ENCODE measurements around the gene DLEC1.
A peak's percentile ranks its signal among the peaks of the same experiment; 100 is the strongest.

Gene DLEC1

GRCh38 chr3:38039101-38039898, at the start of gene DLEC1:
TSS of gene DLEC1 (plus strand) at chr3:38039208. CDS start at chr3:38039226, 18 bp downstream.
- peak within 1 kb of the TSS; percentile 62 for H3K4me3 ChIP-seq (ENCODE audit: insufficient read length, low read depth)
- peaks cover 9% of the 10 kb centered on the region for H3K4me1 ChIP-seq (ENCODE audit: insufficient read depth, insufficient read length)
- H3K36me3 ChIP-seq (ENCODE audit: insufficient read depth, insufficient read length, low read length), result no peaks in the 10 kb centered on the region
- no peaks in the 10 kb centered on the region for H3K9me3 ChIP-seq (ENCODE audit: insufficient read depth, low read length)
- peaks cover 29% of the 10 kb centered on the region for H3K27me3 ChIP-seq (ENCODE audit: insufficient read depth, insufficient read length)
- TF ChIP-seq YY1 (IDR thresholded peaks at IDR 0.05; ENCODE audit: insufficient read depth, insufficient read length) (no peak), SUZ12 (IDR thresholded peaks at IDR 0.05; ENCODE audit: extremely low read depth, insufficient read depth, insufficient read length) (no peak), ZNF274 (IDR thresholded peaks at IDR 0.05; ENCODE audit: low read depth, low read length) (no peak)
- peak; percentile 69 for DNase-seq (ENCODE audit: low read depth, low spot score)
- peak within 1 kb of the TSS; percentile 32 for H3K9ac ChIP-seq (ENCODE audit: insufficient read length, low read depth)

- H3K27me3 ChIP-seq (ENCODE audit: insufficient read depth, insufficient read length), result no peaks in the 10 kb centered on the region
Observed at GRCh38 chr3:37989821-37990480, 49.1 kb upstream of the DLEC1 start.

GRCh38 chr3:37990527-37990926, 48.5 kb upstream of the DLEC1 start, which contains the start of gene VILL:
TSS of gene VILL (plus strand) at chr3:37990786. CDS start at chr3:37993673, 2,887 bp downstream.
- Histone ChIP-seq H3K9ac (ENCODE audit: insufficient read length, low read depth) (no peak within 1 kb of the TSS), H3K36me3 (ENCODE audit: insufficient read depth, insufficient read length, low read length) (no peaks in the 10 kb centered on the region), H3K4me1 (ENCODE audit: insufficient read depth, insufficient read length) (no peaks in the 10 kb centered on the region), H3K9me3 (ENCODE audit: insufficient read depth, low read length) (no peaks in the 10 kb centered on the region), H3K27me3 (ENCODE audit: insufficient read depth, insufficient read length) (no peaks in the 10 kb centered on the region), H3K4me3 (ENCODE audit: insufficient read length, low read depth) (no peak within 1 kb of the TSS)
- DNase-seq (ENCODE audit: low read depth, low spot score), result no peak
- TF ChIP-seq SUZ12 (IDR thresholded peaks at IDR 0.05; ENCODE audit: extremely low read depth, insufficient read depth, insufficient read length) (no peak), YY1 (IDR thresholded peaks at IDR 0.05; ENCODE audit: insufficient read depth, insufficient read length) (no peak), ZNF274 (IDR thresholded peaks at IDR 0.05; ENCODE audit: low read depth, low read length) (no peak)

More at GRCh38 chr3:37989821-37990480, 49.1 kb upstream of the DLEC1 start:
- Histone ChIP-seq H3K36me3 (ENCODE audit: insufficient read depth, insufficient read length, low read length) (no peaks in the 10 kb centered on the region), H3K9me3 (ENCODE audit: insufficient read depth, low read length) (no peaks in the 10 kb centered on the region), H3K4me3 (ENCODE audit: insufficient read length, low read depth) (no peak overlapping the region), H3K4me1 (ENCODE audit: insufficient read depth, insufficient read length) (no peaks in the 10 kb centered on the region), H3K9ac (ENCODE audit: insufficient read length, low read depth) (no peak overlapping the region)
- DNase-seq (ENCODE audit: low read depth, low spot score), result no peak
- TF ChIP-seq SUZ12 (IDR thresholded peaks at IDR 0.05; ENCODE audit: extremely low read depth, insufficient read depth, insufficient read length), result no peak

- TF ChIP-seq ZNF274 (IDR thresholded peaks at IDR 0.05; ENCODE audit: low read depth, low read length) (no peak), YY1 (IDR thresholded peaks at IDR 0.05; ENCODE audit: insufficient read depth, insufficient read length) (no peak), SUZ12 (IDR thresholded peaks at IDR 0.05; ENCODE audit: extremely low read depth, insufficient read depth, insufficient read length) (no peak)
- Histone ChIP-seq H3K4me3 (ENCODE audit: insufficient read length, low read depth) (no peak overlapping the region), H3K27me3 (ENCODE audit: insufficient read depth, insufficient read length) (no peaks in the 10 kb centered on the region), H3K36me3 (ENCODE audit: insufficient read depth, insufficient read length, low read length) (no peaks in the 10 kb centered on the region), H3K9me3 (ENCODE audit: insufficient read depth, low read length) (no peaks in the 10 kb centered on the region), H3K9ac (ENCODE audit: insufficient read length, low read depth) (no peak overlapping the region), H3K4me1 (ENCODE audit: insufficient read depth, insufficient read length) (no peaks in the 10 kb centered on the region)
- no peak for DNase-seq (ENCODE audit: low read depth, low spot score)
Observed at GRCh38 chr3:37991109-37991508, 47.9 kb upstream of the DLEC1 start.

- no peak overlapping the region for H3K4me3 ChIP-seq (ENCODE audit: insufficient read length, low read depth)
- no peak overlapping the region for H3K9ac ChIP-seq (ENCODE audit: insufficient read length, low read depth)
- H3K36me3 ChIP-seq (ENCODE audit: insufficient read depth, insufficient read length, low read length), result no peaks in the 10 kb centered on the region
- no peaks in the 10 kb centered on the region for H3K27me3 ChIP-seq (ENCODE audit: insufficient read depth, insufficient read length)
- TF ChIP-seq ZNF274 (IDR thresholded peaks at IDR 0.05; ENCODE audit: low read depth, low read length) (no peak), SUZ12 (IDR thresholded peaks at IDR 0.05; ENCODE audit: extremely low read depth, insufficient read depth, insufficient read length) (no peak), YY1 (IDR thresholded peaks at IDR 0.05; ENCODE audit: insufficient read depth, insufficient read length) (no peak)
- H3K4me1 ChIP-seq (ENCODE audit: insufficient read depth, insufficient read length), result no peaks in the 10 kb centered on the region
- H3K9me3 ChIP-seq (ENCODE audit: insufficient read depth, low read length), result no peaks in the 10 kb centered on the region
- DNase-seq (ENCODE audit: low read depth, low spot score), result no peak
Observed at GRCh38 chr3:37991823-37992222, 47.2 kb upstream of the DLEC1 start.

- no peaks in the 10 kb centered on the region for H3K4me1 ChIP-seq (ENCODE audit: insufficient read depth, insufficient read length)
- no peak for TF ChIP-seq YY1 (IDR thresholded peaks at IDR 0.05; ENCODE audit: insufficient read depth, insufficient read length)
- TF ChIP-seq ZNF274 (IDR thresholded peaks at IDR 0.05; ENCODE audit: low read depth, low read length), result no peak
- TF ChIP-seq SUZ12 (IDR thresholded peaks at IDR 0.05; ENCODE audit: extremely low read depth, insufficient read depth, insufficient read length), result no peak
- H3K9ac ChIP-seq (ENCODE audit: insufficient read length, low read depth), result no peak overlapping the region
Observed at GRCh38 chr3:37992271-37993066, 46.5 kb upstream of the DLEC1 start.

More at GRCh38 chr3:37992271-37993066, 46.5 kb upstream of the DLEC1 start:
- Histone ChIP-seq H3K4me3 (ENCODE audit: insufficient read length, low read depth) (no peak overlapping the region), H3K36me3 (ENCODE audit: insufficient read depth, insufficient read length, low read length) (no peaks in the 10 kb centered on the region), H3K9me3 (ENCODE audit: insufficient read depth, low read length) (no peaks in the 10 kb centered on the region), H3K27me3 (ENCODE audit: insufficient read depth, insufficient read length) (no peaks in the 10 kb centered on the region)
- DNase-seq (ENCODE audit: low read depth, low spot score), result no peak

All from NT2/D1 (cell line).